GM18873 (cell line): Measurements from ENCODE around the gene LCN10.
"Not testable (repeated sequence)": the region's sequence is repeated elsewhere in the genome, so short reads cannot be mapped to it uniquely, and the experiment has no call there.

Experiments
- ATAC-seq: cut with Tn5 transposase; IDR thresholded peaks from one replicate; pipeline ENCODE4 v1.9.1; 2021; ENCODE audit warnings: mild to moderate bottlenecking, moderate library complexity, moderate number of reproducible peaks; ENCODE audit not compliant: unreplicated experiment, low FRiP score

The LCN10 gene

GRCh38 chr9:136756134-136756438, 13.3 kb upstream of the LCN10 start:
- no peak for ATAC-seq

- not testable (repeated sequence) for ATAC-seq
Observed at GRCh38 chr9:136755302-136756133, 12.8 kb upstream of the LCN10 start.

GRCh38 chr9:136754626-136755301, 12.0 kb upstream of the LCN10 start:
- ATAC-seq, result no peak

GRCh38 chr9:136754059-136754572, 11.4 kb upstream of the LCN10 start:
- no peak for ATAC-seq

GRCh38 chr9:136753371-136754058, 10.8 kb upstream of the LCN10 start:
- no peak for ATAC-seq

- ATAC-seq, result no peak
Observed at GRCh38 chr9:136751814-136752213, 9.1 kb upstream of the LCN10 start.

GRCh38 chr9:136751244-136751643, 8.5 kb upstream of the LCN10 start:
- no peak for ATAC-seq

- no peak for ATAC-seq
Observed at GRCh38 chr9:136750526-136750925, 7.8 kb upstream of the LCN10 start.

- ATAC-seq, result no peak
Observed at GRCh38 chr9:136748666-136749611, 6.2 kb upstream of the LCN10 start.

GRCh38 chr9:136748201-136748600, 5.5 kb upstream of the LCN10 start, which contains the start of gene LCN6:
Gene LCN6 (minus strand): TSS chr9:136748525. CDS start chr9:136748483, 42 bp downstream.
- ATAC-seq, result no peak

- no peak for ATAC-seq
Observed at GRCh38 chr9:136747161-136748060, 4.7 kb upstream of the LCN10 start.

- no peak for ATAC-seq
Observed at GRCh38 chr9:136746621-136747020, 3.9 kb upstream of the LCN10 start.

GRCh38 chr9:136746155-136746490, 3.4 kb upstream of the LCN10 start:
- ATAC-seq, result no peak

GRCh38 chr9:136745389-136746154, 2.8 kb upstream of the LCN10 start:
- ATAC-seq, result no peak

GRCh38 chr9:136744773-136745172, 2.0 kb upstream of the LCN10 start:
- ATAC-seq, result no peak

- no peak for ATAC-seq
Observed at GRCh38 chr9:136743639-136744211, 985 bp upstream of the LCN10 start.

GRCh38 chr9:136741883-136742571, 713 bp downstream of the LCN10 start:
- ATAC-seq, result no peak
